GM21390 (cell line): ENCODE data around the gene TSPEAR.
"Not testable (repeated sequence)": the region's sequence is repeated elsewhere in the genome, so short reads cannot be mapped to it uniquely, and the experiment has no call there.

ENCODE experiments used
- ATAC-seq: cut with Tn5 transposase; IDR thresholded peaks from one replicate; pipeline ENCODE4 v1.9.1; 2021; ENCODE audit not compliant: unreplicated experiment

Gene TSPEAR

DNA sequence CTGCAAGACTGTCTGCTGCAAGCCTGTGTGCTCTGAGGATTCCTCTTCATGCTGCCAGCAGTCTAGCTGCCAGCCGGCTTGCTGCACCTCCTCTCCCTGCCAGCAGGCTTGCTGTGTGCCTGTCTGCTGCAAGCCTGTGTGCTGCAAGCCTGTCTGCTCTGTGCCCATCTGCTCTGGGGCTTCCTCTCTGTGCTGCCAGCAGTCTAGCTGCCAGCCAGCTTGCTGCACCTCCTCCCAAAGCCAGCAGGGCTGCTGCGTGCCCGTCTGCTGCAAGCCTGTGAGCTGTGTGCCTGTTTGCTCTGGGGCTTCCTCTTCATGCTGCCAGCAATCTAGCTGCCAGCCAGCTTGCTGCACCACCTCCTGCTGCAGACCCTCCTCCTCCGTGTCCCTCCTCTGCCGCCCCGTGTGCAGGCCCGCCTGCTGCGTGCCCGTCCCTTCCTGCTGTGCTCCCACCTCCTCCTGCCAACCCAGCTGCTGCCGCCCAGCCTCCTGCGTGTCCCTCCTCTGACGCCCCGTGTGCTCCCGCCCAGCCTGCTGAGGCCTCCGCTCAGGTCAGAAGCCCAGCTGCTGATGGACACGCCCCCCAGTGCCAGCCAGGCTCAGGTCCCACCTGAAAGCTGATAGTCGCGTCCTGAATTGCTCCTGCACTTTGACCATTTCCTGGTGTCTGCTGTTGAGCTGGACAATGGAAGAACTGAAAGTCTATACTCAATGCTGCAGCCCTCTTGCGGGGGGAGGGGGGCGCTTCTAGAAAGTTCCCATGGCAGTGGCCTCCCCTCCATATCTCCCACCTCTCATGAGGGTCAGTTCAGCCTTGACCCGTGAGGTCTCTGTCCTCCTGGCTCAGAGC, 136.7 kb downstream of the TSPEAR start:
- ATAC-seq = no peak

- ATAC-seq = not testable (repeated sequence)
Measured at GRCh38 chr21:44573630-44574456, 137.5 kb downstream of the TSPEAR start, which contains the start of gene KRTAP10-4. TSS of gene KRTAP10-4 (plus strand) at chr21:44573729. CDS start at chr21:44573759, 30 bp downstream.

DNA sequence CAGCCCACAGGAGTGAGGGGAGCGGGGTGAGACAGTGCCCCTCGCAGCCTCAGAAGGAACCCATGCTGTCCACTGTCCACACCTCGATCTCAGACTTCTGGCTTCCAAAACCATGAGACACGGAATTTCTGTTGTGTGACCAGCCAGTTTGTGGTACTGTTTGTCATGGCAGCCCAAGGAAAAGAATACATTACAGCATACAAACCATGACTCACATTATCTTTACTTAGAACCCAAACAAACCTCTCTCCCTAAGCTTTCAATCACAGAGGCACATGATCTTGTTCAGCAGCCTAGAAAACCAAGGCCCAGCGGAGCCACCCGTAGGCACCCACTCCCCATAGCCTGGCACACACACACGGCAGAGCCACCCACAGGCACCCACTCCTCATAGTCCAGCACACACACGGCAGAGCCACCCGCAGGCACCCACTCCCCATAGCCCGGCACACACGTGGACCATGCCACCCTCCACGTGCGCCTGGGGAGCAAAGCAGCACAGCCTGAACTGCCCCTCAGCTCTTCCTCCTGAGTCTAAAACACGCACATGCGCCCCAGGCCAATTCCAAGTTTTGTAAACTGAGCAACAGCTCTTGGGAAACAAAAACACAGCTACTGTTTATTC, 138.3 kb downstream of the TSPEAR start:
- no peak for ATAC-seq

DNA sequence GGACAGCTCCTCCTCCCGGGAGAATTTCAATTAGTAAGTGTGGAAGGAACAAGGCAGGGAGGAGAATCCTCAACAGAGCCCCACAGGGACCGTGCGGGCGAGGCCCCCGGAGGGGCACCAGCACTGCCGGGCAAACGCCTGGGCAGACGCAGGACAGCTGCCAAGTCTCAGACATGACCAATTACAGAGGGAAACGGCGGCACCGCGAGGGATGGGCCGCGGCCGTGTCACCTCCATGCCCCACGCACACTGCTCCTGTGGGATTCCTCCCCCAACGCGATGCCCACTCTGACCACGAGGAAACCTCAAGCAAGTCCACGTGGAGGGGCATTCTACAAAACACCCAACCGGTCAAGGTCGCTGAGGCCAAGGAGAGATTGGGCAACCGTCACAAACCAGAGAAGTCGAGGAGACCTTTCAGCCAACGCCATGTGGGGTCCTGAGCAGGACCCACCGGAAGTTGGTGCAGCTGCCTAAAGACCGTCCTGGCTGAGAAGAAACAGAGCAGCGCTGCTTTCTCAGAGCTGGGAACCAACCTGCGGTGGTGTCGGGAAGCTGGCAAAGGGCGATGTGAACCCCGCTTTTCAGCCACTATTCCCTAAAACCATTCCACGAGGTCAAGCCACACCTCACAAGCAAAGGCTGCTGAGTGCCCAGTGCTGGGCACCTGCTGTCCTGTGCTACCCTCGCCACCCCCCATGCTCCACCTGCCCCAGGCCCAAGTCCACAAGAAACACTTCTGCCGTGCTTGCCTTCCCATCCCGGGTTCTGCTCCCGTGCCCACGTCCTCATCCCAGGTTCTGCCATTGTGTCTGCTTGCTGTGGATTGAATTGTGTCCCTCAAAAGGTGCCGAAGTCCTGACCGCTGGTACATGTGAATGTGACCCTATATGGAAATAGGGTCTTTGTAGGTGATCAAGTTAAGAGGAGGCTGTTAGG, 139.3 kb downstream of the TSPEAR start:
- no peak for ATAC-seq

DNA sequence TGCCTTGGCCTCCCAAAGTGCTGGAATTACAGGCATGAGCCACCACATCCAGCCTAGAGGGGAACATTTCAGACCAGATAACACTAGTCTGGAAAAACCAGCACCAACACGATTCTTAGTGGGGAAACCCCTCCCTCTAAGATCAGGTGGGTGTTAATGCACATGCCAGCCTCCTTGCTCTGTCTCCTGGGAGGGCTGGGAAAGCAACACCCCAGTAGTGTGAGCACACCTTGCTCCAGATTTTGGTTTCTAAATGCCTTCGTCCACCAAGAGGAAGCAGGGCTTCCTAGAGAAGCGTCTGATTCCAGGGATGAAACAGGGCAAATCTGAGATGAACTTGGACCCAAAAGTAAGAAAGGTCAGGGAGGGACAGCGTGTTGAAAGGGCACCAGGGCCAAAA, 140.1 kb downstream of the TSPEAR start:
- ATAC-seq = no peak

DNA sequence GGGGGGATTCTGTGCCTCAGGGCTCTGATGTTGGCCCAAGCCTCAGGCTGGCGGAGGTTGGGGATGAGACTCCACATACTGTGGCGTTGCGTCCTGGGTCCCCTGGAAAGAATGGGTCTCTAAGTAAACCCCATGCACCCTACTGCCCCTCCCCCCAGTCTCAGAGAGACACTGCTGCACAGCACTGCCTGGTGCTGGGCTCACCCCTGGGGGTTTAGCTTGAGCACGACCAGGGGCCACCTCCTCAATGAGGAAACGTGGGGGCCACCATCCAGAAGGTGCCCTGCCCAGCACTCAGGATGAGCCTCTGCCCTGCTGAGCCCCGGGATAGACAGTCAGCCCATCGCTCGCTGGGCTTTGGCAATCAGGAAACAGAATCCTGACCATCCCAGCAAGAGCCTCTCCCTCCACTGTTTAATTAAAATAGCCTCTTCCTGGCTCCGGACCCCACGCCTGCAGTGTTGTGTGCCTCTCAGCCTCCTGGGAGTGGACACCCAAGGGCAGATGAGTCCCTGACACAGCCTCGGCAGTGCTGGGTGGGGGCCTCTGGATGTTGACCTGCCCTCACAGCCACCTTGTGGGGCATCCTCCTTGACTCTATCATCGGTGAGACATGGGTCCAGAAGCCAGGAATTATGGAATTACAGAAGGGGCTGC, 141.4 kb downstream of the TSPEAR start:
- ATAC-seq = no peak

DNA sequence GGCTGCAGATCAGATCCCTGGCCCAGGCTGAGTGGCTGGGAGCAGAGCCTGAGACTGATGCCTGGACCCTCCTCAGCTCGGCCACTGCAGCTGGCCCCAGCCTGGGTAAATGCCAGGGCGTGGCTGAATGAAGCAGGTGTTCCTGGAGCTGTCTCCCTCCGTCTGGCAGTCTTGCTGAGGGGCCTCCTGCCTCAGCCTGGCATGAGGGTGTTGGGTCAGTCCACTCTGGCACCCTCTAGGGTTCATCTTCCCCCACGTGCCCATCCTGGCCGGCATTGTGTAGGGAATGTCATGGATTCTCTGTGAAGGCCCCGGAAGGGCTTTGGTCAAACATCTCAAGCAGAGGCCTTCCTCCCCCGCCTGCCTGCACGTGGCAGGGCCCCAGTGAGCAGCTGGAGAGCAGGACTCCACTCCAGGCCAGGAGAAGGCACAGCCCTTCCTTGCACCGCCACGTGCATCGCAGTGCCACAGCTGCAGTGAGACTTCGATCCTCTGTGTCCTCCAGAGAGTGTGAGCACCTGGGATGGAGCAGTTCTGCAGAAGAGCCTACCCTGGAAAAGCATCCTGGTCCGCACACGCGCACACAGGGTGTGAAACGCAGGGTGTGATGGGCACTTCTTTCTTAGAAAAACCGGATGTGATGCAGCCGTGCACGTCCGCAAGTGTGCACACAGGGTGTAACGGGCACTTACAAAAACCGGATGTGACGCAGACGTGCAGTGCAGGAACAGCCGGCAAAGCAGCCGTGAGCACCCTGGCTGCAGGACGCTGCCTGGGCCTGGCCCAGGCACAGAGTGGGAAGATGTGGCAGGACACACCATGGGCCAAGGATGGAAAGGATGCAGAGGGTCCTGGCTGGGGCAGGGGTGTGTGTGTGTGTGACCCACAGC, 142.5 kb downstream of the TSPEAR start:
- ATAC-seq = no peak

GRCh38 chr21:44568261-44568660, 143.1 kb downstream of the TSPEAR start:
- no peak for ATAC-seq

DNA sequence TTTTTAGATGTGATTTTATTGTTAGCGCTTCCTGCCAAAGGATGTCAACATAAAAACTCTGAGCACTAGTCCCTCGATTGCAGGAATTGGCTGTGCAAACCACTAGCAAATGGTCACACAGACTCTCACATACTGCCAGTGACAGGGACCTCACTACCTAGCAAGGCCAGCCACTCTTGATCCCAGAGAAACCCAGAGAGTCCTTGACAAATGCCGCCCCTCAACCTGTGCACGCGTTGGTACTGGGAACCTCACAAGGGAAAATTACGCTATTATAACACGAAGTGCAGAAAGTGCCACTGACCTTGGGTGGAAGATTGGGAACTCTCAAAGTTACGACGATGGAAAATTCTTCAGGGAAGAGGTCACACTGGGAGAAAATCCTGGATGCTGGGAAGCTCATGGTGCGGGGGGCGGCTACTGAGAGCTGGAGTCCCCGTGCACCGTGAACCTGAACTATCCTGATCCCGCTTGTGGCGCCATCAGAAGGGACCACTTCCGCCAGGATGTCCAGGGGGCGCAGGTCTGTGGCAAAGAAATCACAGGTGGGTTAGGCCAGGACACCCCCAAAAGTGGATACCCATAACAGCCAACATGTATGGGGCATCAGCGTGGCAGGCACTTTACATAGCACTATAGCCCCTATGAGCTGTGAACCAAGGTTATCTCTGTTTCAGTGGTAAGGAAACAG, 143.7 kb downstream of the TSPEAR start:
- ATAC-seq = no peak

DNA sequence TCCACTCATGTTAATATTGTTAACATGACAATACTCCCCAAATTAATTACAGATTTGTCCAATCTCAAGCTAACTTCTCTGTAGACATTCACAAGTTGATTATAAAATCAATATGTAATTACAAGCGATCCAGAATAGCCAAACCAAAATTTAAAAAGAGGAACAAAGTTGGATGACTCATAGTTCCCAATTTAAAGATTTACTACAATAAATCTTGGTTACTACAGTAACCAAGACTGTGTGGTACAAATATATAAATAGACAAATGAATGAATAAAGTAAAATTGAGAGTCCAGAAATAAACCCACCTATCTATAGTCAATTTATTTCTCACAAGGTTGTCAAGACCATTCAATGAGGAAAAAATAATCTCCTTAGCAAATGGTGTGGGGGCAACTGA, 145.0 kb downstream of the TSPEAR start:
- ATAC-seq = no peak

DNA sequence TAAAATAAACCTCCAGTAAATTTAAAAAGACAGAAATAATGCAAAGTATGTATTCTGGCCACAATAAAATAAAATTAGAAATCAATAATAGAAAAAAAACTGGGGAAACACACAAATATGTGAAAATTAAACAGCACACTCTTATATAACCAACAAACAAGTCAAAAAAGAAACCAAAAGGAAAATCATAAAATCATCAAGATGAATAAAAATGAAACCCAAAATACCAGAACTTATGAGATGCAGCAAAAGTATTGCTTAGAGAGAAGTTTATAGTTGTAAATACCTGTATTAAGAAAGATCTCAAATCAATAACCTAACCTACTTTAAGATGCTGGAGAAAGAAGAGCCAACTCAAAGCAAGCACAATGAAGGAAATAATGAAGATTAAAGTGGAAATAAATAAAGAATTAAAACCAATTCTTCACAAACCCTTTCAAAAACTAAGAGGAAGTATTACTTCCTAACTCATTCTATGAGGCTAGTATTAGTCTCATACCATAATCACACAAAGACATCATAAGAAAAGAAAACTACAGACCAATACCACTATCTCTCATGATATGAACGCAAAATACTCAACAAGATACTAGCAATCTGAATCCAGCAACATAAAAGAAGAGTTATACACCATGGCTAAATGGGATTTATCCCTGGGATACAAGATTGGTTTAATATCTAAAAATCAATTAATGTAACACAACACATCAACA, 146.3 kb downstream of the TSPEAR start:
- ATAC-seq = no peak

- no peak for ATAC-seq
Measured at GRCh38 chr21:44564099-44564498, 147.3 kb downstream of the TSPEAR start.

GRCh38 chr21:44558695-44559094, 152.7 kb downstream of the TSPEAR start, which contains the start of gene KRTAP10-3:
TSS of gene KRTAP10-3 (minus strand) at chr21:44558795. CDS start at chr21:44558715, 80 bp downstream.
- ATAC-seq = no peak

DNA sequence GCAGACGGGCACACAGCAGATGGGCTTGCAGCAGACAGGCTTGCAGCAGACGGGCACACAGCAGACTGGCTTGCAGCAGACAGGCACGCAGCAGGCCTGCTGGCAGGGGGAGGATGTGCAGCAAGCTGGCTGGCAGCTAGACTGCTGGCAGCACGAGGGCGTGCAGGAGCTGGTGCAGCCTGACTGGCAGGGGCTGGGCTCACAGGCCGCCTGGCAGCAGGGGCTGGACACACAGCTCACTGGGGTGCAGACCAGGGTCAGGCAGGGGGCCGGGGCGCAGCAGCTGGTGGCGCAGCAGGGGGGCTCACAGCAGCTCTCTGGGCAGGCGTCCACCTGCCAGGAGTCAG, 153.1 kb downstream of the TSPEAR start:
- ATAC-seq = not testable (repeated sequence)

GRCh38 chr21:44557491-44558328, 153.7 kb downstream of the TSPEAR start:
- ATAC-seq = no peak

GRCh38 chr21:44556879-44557278, 154.5 kb downstream of the TSPEAR start:
- no peak for ATAC-seq
